Lower lobe of right lung (tissue), 2 donors: Measurements from ENCODE around the gene TMOD3. TPM values are rescaled to one million over a fixed set of nuclear protein-coding genes. Genes with fewer than 3 reads are reported as not detected.
"Not testable (repeated sequence)": the region's sequence is repeated elsewhere in the genome, so short reads cannot be mapped to it uniquely, and the experiment has no call there.

Source experiments
- ATAC-seq, 2 donors: fragments of 200-7000 bp; cut with Tn5 transposase; one replicate each; pipeline ENCODE4 v1.9.1; 2020 to 2022; ENCODE audit warnings: mild to moderate bottlenecking in 2 of 2, moderate library complexity in 2 of 2
- DNase-seq: peaks from one replicate; pipeline ENCODE4 v3.0.0-alpha.2; 2020
- H3K27ac ChIP-seq: fragments of 200-600 bp; one replicate; pipeline ENCODE4 v1.8.0; 2022
- H3K27me3 ChIP-seq: fragments of 200-600 bp; one replicate; pipeline ENCODE4 v1.8.0; 2022; ENCODE audit warnings: low read depth
- H3K36me3 ChIP-seq: fragments of 200-600 bp; one replicate; pipeline ENCODE4 v1.8.0; 2022; ENCODE audit warnings: mild to moderate bottlenecking
- H3K4me1 ChIP-seq: fragments of 200-600 bp; one replicate; pipeline ENCODE4 v1.8.0; 2022
- H3K4me3 ChIP-seq: fragments of 200-600 bp; one replicate; pipeline ENCODE4 v1.8.0; 2022; ENCODE audit warnings: mild to moderate bottlenecking
- H3K9me3 ChIP-seq: fragments of 200-600 bp; one replicate; pipeline ENCODE4 v1.8.0; 2022
- intact Hi-C: fragments of 100-400 bp; cut with DNase I; formaldehyde crosslinking; loops from one replicate; pipeline ENCODE4 v1.11.0; 2022
- long read RNA-seq: library from polyadenylated mRNA; unstranded; transcript quantifications from one replicate; pipeline ENCODE4 v2.0.0, GENCODE V29; 2021
- total RNA-seq: library from RNA; stranded (reverse); fragmentation: NEBNext Ultra II Directional; extraction: Animal tissue kit (Norgen Biotek cat#: 25700); gene quantifications from one replicate; pipeline ENCODE4 v1.2.1, GENCODE V29; 2021
- TF ChIP-seq, protein P1 (sequence below): fragments of 200-600 bp; IDR thresholded peaks from one replicate; pipeline ENCODE4 v1.8.0; 2022; ENCODE audit warnings: antibody characterized with exemption, mild to moderate bottlenecking
- donor health status: DM: no; HTN: yes; CAD: no; lungs with severe emphysema.

The TMOD3 gene
- total RNA-seq: 73.7 TPM
- long read RNA-seq, full-length matches to known transcripts: 61 of 91 reads
- long read RNA-seq, partial matches to known transcripts: 11 of 91 reads
- long read RNA-seq, other reads (novel, unspliced or antisense): 19 of 91 reads

- peak; percentile 98 for ATAC-seq
- intact Hi-C loops: no loop called here
Observed at GRCh38 chr15:51829376-51830275, at the start of gene TMOD3. Gene TMOD3 (plus strand): TSS chr15:51829653. CDS start chr15:51862885, 33,232 bp downstream.

DNA sequence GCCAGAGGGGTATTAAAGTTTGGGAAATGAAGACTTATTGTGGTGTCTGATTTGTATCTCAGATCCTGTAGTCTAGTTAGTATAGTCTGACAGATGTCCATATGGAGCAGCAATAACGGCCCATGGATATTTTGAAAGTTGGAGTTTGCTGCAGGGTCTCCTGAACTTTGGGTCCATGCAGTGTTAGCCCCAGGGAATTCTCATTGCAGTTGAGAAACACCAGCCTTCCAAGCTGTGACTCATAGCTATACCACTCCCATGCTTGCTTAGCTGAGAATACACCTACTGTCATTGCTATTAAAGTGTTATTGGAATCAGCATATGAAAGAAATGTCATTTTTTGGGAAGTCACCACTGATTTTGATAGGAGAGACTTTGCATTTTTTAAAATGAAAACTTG, 48.8 kb upstream of the TMOD3 start:
- TF ChIP-seq, protein P1, sequence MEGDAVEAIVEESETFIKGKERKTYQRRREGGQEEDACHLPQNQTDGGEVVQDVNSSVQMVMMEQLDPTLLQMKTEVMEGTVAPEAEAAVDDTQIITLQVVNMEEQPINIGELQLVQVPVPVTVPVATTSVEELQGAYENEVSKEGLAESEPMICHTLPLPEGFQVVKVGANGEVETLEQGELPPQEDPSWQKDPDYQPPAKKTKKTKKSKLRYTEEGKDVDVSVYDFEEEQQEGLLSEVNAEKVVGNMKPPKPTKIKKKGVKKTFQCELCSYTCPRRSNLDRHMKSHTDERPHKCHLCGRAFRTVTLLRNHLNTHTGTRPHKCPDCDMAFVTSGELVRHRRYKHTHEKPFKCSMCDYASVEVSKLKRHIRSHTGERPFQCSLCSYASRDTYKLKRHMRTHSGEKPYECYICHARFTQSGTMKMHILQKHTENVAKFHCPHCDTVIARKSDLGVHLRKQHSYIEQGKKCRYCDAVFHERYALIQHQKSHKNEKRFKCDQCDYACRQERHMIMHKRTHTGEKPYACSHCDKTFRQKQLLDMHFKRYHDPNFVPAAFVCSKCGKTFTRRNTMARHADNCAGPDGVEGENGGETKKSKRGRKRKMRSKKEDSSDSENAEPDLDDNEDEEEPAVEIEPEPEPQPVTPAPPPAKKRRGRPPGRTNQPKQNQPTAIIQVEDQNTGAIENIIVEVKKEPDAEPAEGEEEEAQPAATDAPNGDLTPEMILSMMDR: no peak
- no peak for ATAC-seq
- Histone ChIP-seq H3K4me1 (peaks cover 7% of the 10 kb centered on the region), H3K27ac (no peak overlapping the region), H3K36me3 (peaks cover 28% of the 10 kb centered on the region), H3K4me3 (no peak overlapping the region), H3K9me3 (no peaks in the 10 kb centered on the region), H3K27me3 (no peaks in the 10 kb centered on the region)
- intact Hi-C loops: no loop called here
- DNase-seq: no peak

More at GRCh38 chr15:51829376-51830275, at the start of gene TMOD3:
- Histone ChIP-seq H3K27me3 (no peaks in the 10 kb centered on the region), H3K9me3 (no peaks in the 10 kb centered on the region), H3K27ac (peak within 1 kb of the TSS; percentile 96), H3K4me1 (peaks cover 44% of the 10 kb centered on the region), H3K4me3 (peak within 1 kb of the TSS; percentile 92), H3K36me3 (no peaks in the 10 kb centered on the region)
- TF ChIP-seq, protein P1: no peak
- peak; percentile 95 for DNase-seq

DNA sequence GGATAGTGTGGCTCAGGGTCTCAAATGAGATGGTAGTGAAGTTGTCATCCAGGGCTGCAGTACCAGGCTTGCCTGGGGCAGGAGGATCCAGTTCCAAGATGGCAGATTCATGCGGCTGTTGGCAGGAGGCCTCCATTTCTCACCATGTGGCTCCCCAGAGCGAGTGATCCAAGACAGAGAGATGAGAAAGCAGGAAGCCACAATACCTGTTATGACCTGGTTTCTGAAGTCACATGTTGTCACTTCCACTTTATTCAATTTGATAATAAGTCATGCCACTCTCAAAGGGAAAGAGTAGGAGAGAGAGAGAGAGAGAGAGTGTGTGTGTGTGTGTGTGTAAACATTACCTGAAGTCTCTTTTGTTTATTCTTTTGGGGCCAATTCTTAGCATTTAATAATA, 47.9 kb upstream of the TMOD3 start:
- Histone ChIP-seq H3K4me3 (no peak overlapping the region), H3K36me3 (peaks cover 32% of the 10 kb centered on the region), H3K27ac (no peak overlapping the region), H3K4me1 (peaks cover under 1% of the 10 kb centered on the region), H3K9me3 (no peaks in the 10 kb centered on the region), H3K27me3 (no peaks in the 10 kb centered on the region)
- intact Hi-C loops: no loop called here
- DNase-seq (no peak), ATAC-seq (no peak)
- TF ChIP-seq, protein P1: no peak

DNA sequence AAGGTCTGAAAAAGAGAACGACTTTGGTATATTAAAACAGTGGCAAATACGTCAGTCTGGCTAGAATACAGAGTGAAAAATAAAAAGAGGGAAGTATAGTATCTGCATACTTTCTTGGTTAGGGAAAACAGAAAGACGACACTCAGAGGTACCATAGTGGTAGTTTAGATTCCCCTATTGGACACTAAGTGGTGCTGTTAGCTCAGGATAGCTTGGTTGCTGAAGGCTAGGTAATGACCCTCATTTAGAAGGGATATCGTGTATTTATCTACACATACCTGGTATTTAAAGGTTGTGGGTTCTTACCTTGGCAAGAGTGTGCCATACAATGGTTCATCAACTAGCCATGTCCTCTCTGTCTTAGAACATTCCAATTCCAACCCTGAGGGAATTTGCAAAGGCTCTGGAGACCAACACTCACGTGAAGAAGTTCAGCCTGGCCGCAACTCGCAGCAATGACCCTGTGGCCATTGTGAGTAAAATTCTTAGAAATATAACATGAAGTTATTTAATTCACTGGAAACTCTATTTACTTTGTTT, 47.0 kb upstream of the TMOD3 start:
- ATAC-seq (peak in 1 of 2 donors; percentile 55), DNase-seq (no peak)
- Histone ChIP-seq H3K4me1 (no peaks in the 10 kb centered on the region), H3K27ac (no peak overlapping the region), H3K4me3 (no peak overlapping the region), H3K27me3 (no peaks in the 10 kb centered on the region), H3K36me3 (peaks cover 35% of the 10 kb centered on the region), H3K9me3 (no peaks in the 10 kb centered on the region)
- TF ChIP-seq, protein P1: peak; percentile 38
- intact Hi-C loops: no loop called here

DNA sequence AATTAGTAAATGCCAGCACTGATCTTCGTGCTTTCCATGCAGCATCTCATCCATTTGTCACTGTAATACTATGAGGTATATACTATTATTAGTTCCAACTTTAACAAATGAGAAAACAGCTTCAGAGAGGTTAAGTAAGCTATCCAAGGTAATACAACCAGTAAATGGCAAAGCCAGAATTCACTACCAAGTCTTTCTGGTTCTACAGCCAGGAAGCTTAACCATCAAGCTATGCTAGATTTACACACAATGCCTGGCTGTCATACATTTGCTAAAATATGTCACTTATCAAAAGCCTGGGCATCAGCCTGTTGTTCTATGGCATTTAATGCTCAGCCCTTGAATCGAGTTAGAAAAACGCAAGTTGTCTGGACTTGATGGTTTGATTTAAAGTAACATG, 45.5 kb upstream of the TMOD3 start:
- TF ChIP-seq, protein P1: no peak
- H3K4me1 ChIP-seq: no peaks in the 10 kb centered on the region
- intact Hi-C loops: no loop called here
- no peak overlapping the region for H3K4me3 ChIP-seq
- no peak overlapping the region for H3K27ac ChIP-seq
- peaks cover 34% of the 10 kb centered on the region for H3K36me3 ChIP-seq
- H3K9me3 ChIP-seq: no peaks in the 10 kb centered on the region
- ATAC-seq (no peak), DNase-seq (no peak)
- H3K27me3 ChIP-seq: no peaks in the 10 kb centered on the region

DNA sequence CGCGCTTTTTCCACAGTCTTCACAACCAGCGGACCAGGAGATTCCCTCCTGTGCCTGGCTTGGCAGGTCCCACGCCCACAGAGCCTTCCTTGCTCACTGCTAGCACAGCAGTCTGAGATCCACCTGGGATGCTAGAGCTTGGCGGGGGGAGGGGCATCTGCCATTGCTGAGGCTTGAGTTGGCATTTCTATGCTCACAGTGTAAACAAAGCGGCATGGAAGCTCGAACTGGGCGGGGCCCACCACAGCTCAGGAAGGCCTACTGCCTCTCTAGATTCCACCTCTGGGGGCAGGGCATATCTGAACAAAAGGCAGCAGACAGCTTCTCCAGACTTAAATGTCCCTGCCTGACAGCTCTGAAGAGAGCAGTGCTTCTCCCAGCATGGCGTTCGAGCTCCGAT, 42.3 kb upstream of the TMOD3 start:
- intact Hi-C loops, ATAC-seq, H3K27ac ChIP-seq, H3K4me1 ChIP-seq, H3K9me3 ChIP-seq, H3K4me3 ChIP-seq, DNase-seq, H3K27me3 ChIP-seq: not testable (repeated sequence)
- peaks cover 27% of the 10 kb centered on the region for H3K36me3 ChIP-seq

DNA sequence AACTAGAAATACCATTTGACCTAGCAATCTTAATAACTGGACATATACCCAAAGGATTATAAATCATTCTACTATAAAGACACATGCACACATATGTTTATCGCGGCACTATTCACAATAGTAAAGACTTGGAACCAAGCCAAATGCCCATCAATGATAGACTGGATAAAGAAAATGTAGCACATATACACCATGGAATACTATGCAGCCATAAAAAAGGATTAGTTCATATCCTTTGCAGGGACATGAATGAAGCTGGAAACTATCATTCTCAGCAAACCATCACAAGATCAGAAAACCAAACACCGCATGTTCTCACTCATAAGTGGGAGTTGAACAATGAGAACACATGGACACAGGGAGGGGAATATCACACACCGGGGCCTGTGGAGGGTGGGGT, 37.0 kb upstream of the TMOD3 start:
- H3K4me3 ChIP-seq, H3K36me3 ChIP-seq, intact Hi-C loops, ATAC-seq, H3K9me3 ChIP-seq, H3K4me1 ChIP-seq, H3K27ac ChIP-seq, H3K27me3 ChIP-seq, DNase-seq: not testable (repeated sequence)
